ENCODE measurements around the gene GGACT.

- TF ChIP-seq EZH2 (IDR thresholded peaks at IDR 0.05; ENCODE audit: borderline replicate concordance, low read depth, low read length, poor library complexity, severe bottlenecking) (no peak), CTCF (conservative IDR thresholded peaks at IDR 0.05; ENCODE audit: low read depth, low read length) (no peak)
Measured at GRCh38 chr13:100529666-100530377, 58.8 kb downstream of the GGACT start.

Measured in A673 (cell line).